A549 treated with ZK216348 at 1 μM for 4 hours (cell line): ENCODE data around the gene GSK3B. TPM values are rescaled to one million over a fixed set of nuclear protein-coding genes. Genes with fewer than 3 reads are reported as not detected.

Experiments
- total RNA-seq: library from RNA; stranded (reverse); fragments of 200-300 nt; extraction: Qiagen RNA extraction; gene quantifications from 5 replicates; pipeline ENCODE4 v1.2.3, GENCODE V29; 2022; ENCODE audit warnings: low read depth

The GSK3B gene
- total RNA-seq, result 24.6 to 33.6 TPM (median 28.8 TPM) in 5 replicates

GRCh38 chr3:120093911-120094775 is at the start of gene GSK3B:
Gene GSK3B, minus strand, starts transcription at chr3:120094447. Its CDS starts 1,013 bp downstream, at chr3:120093434.

GRCh38 chr3:119781330-119782198 is 312.7 kb downstream of the GSK3B start, which contains the start of gene NR1I2:
Gene NR1I2, plus strand, starts transcription at chr3:119782101.

Other genes starting within 250 kb of the GSK3B start
- gene GPR156, start 190.8 kb upstream of the GSK3B start, total RNA-seq, result 0.34 to 0.47 TPM (median 0.34 TPM) in 5 replicates